Dermis blood vessel endothelial cell (primary cell): ENCODE results near the gene AQP2. TPM values are rescaled to one million over a fixed set of nuclear protein-coding genes. Genes with fewer than 3 reads are reported as not detected.

Experiments used
- DNase-seq: peaks from one replicate; pipeline ENCODE4 v3.0.0; 2010
- total RNA-seq: library from RNA; depleted of rRNA; stranded (reverse); fragments of >200 nt; gene quantifications from 2 replicates; pipeline ENCODE4 v1.2.3, GENCODE V29; 2014

Gene AQP2
- total RNA-seq, 1 donor from 2014 or later, result not detected

- DNase-seq, result no peak
These were observed 6.4 kb downstream of the AQP2 start for GRCh38 chr12:49956663-49957569.

GRCh38 chr12:49957570-49957967 lies 7.0 kb downstream of the AQP2 start:
- DNase-seq, result no peak

GRCh38 chr12:49959685-49960473 lies 9.3 kb downstream of the AQP2 start:
- peak; percentile 93 for DNase-seq

GRCh38 chr12:49960474-49961110 lies 10.1 kb downstream of the AQP2 start:
- DNase-seq, result no peak

- DNase-seq, result no peak
These were observed 10.8 kb downstream of the AQP2 start, which contains the start of gene AQP5 for GRCh38 chr12:49961111-49961922. Gene AQP5, plus strand, starts transcription at chr12:49961872. Its CDS starts 146 bp downstream, at chr12:49962018.

- DNase-seq, result no peak
These were observed 11.6 kb downstream of the AQP2 start for GRCh38 chr12:49961993-49962764.

GRCh38 chr12:49962861-49963765 lies 12.6 kb downstream of the AQP2 start:
- peak; percentile 62 for DNase-seq

- no peak for DNase-seq
These were observed 13.7 kb downstream of the AQP2 start for GRCh38 chr12:49963976-49964815.

- DNase-seq, result no peak
These were observed 14.5 kb downstream of the AQP2 start for GRCh38 chr12:49964849-49965624.

- no peak for DNase-seq
These were observed 15.3 kb downstream of the AQP2 start for GRCh38 chr12:49965836-49966235.

- DNase-seq, result no peak
These were observed 16.0 kb downstream of the AQP2 start for GRCh38 chr12:49966511-49967041.

- DNase-seq, result peak; percentile 94
These were observed 16.7 kb downstream of the AQP2 start for GRCh38 chr12:49967042-49967776.

- DNase-seq, result no peak
These were observed 17.3 kb downstream of the AQP2 start for GRCh38 chr12:49967777-49968250.

- DNase-seq, result no peak
These were observed 17.9 kb downstream of the AQP2 start for GRCh38 chr12:49968471-49968870.

- no peak for DNase-seq
These were observed 18.5 kb downstream of the AQP2 start for GRCh38 chr12:49969027-49969426.

GRCh38 chr12:49969651-49970429 lies 19.3 kb downstream of the AQP2 start:
- no peak for DNase-seq
